HG03565 (cell line): Measurements from ENCODE around the gene ERG.

Source experiments
- ATAC-seq: cut with Tn5 transposase; IDR thresholded peaks from one replicate; pipeline ENCODE4 v1.9.1; 2021; ENCODE audit warnings: mild to moderate bottlenecking, moderate library complexity; ENCODE audit not compliant: unreplicated experiment

Gene ERG

GRCh38 chr21:38498057-38498833, at the start of gene ERG:
TSS of gene ERG (minus strand) at chr21:38498477. CDS start at chr21:38498380, 97 bp downstream.
- ATAC-seq, result no peak

- no peak for ATAC-seq
Observed at GRCh38 chr21:38544661-38545060, 46.4 kb upstream of the ERG start.

GRCh38 chr21:38542263-38542662, 44.0 kb upstream of the ERG start:
- no peak for ATAC-seq

- no peak for ATAC-seq
Observed at GRCh38 chr21:38538353-38538752, 40.1 kb upstream of the ERG start.

GRCh38 chr21:38534591-38534990, 36.3 kb upstream of the ERG start:
- no peak for ATAC-seq

GRCh38 chr21:38533887-38534286, 35.6 kb upstream of the ERG start:
- ATAC-seq, result no peak

- no peak for ATAC-seq
Observed at GRCh38 chr21:38531591-38531990, 33.3 kb upstream of the ERG start.

GRCh38 chr21:38531039-38531541, 32.8 kb upstream of the ERG start:
- ATAC-seq, result no peak

GRCh38 chr21:38527737-38528136, 29.5 kb upstream of the ERG start:
- ATAC-seq, result no peak

GRCh38 chr21:38525454-38525853, 27.2 kb upstream of the ERG start:
- no peak for ATAC-seq

- ATAC-seq, result no peak
Observed at GRCh38 chr21:38524168-38525153, 26.2 kb upstream of the ERG start.

- ATAC-seq, result no peak
Observed at GRCh38 chr21:38520511-38520910, 22.2 kb upstream of the ERG start.

- ATAC-seq, result no peak
Observed at GRCh38 chr21:38511662-38512243, 13.5 kb upstream of the ERG start.

- ATAC-seq, result no peak
Observed at GRCh38 chr21:38511198-38511597, 12.9 kb upstream of the ERG start.

GRCh38 chr21:38507374-38507942, 9.2 kb upstream of the ERG start:
- no peak for ATAC-seq

- no peak for ATAC-seq
Observed at GRCh38 chr21:38506661-38507281, 8.5 kb upstream of the ERG start.

GRCh38 chr21:38505654-38506523, 7.6 kb upstream of the ERG start:
- ATAC-seq, result no peak

- no peak for ATAC-seq
Observed at GRCh38 chr21:38504066-38504465, 5.8 kb upstream of the ERG start.

- ATAC-seq, result no peak
Observed at GRCh38 chr21:38503583-38503982, 5.3 kb upstream of the ERG start.
